ENCODE results near the gene RERE.

Gene RERE

GRCh38 chr1:8796812-8797211 is 20.6 kb downstream of the RERE start:
- H3K9me2 ChIP-seq (replicated peaks; ENCODE audit: insufficient read depth, low read length): no peaks in the 10 kb centered on the region
- H3K27me3 ChIP-seq (ENCODE audit: low read length): no peaks in the 10 kb centered on the region
- H3K4me2 ChIP-seq (ENCODE audit: low read depth, low read length, poor library complexity, severe bottlenecking): no peak overlapping the region
- H3K36me3 ChIP-seq (ENCODE audit: low read length): no peaks in the 10 kb centered on the region
- no peak overlapping the region for H3K9ac ChIP-seq (ENCODE audit: low read length)
- TF ChIP-seq, protein P1, sequence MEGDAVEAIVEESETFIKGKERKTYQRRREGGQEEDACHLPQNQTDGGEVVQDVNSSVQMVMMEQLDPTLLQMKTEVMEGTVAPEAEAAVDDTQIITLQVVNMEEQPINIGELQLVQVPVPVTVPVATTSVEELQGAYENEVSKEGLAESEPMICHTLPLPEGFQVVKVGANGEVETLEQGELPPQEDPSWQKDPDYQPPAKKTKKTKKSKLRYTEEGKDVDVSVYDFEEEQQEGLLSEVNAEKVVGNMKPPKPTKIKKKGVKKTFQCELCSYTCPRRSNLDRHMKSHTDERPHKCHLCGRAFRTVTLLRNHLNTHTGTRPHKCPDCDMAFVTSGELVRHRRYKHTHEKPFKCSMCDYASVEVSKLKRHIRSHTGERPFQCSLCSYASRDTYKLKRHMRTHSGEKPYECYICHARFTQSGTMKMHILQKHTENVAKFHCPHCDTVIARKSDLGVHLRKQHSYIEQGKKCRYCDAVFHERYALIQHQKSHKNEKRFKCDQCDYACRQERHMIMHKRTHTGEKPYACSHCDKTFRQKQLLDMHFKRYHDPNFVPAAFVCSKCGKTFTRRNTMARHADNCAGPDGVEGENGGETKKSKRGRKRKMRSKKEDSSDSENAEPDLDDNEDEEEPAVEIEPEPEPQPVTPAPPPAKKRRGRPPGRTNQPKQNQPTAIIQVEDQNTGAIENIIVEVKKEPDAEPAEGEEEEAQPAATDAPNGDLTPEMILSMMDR (IDR thresholded peaks at IDR 0.05; ENCODE audit: insufficient read depth, low read length, poor library complexity, severe bottlenecking): no peak
- no peak for TF ChIP-seq EZH2phosphoT487 (conservative IDR thresholded peaks at IDR 0.05; ENCODE audit: low read length)
- no peak overlapping the region for H2AFZ ChIP-seq (ENCODE audit: low read depth, low read length, severe bottlenecking)
- no peaks in the 10 kb centered on the region for H3K79me2 ChIP-seq (ENCODE audit: insufficient read depth, low read length)
- H3K27ac ChIP-seq (ENCODE audit: low read depth, low read length): no peak overlapping the region
- H4K20me1 ChIP-seq (ENCODE audit: low read depth, low read length): no peaks in the 10 kb centered on the region
- H3K4me3 ChIP-seq (ENCODE audit: insufficient read depth, low read length, poor library complexity, severe bottlenecking): no peak overlapping the region
- H3F3A ChIP-seq (ENCODE audit: insufficient read depth): no peaks in the 10 kb centered on the region
- no peaks in the 10 kb centered on the region for H3K9me3 ChIP-seq (ENCODE audit: insufficient read depth, low read length)

GRCh38 chr1:8794605-8795004 is 22.8 kb downstream of the RERE start:
- H3K27me3 ChIP-seq (ENCODE audit: low read length): no peaks in the 10 kb centered on the region
- H2AFZ ChIP-seq (ENCODE audit: low read depth, low read length, severe bottlenecking): no peak overlapping the region
- no peaks in the 10 kb centered on the region for H3K9me3 ChIP-seq (ENCODE audit: insufficient read depth, low read length)
- H3K9me2 ChIP-seq (replicated peaks; ENCODE audit: insufficient read depth, low read length): no peaks in the 10 kb centered on the region
- no peak overlapping the region for H3K4me2 ChIP-seq (ENCODE audit: low read depth, low read length, poor library complexity, severe bottlenecking)
- H3F3A ChIP-seq (ENCODE audit: insufficient read depth): no peaks in the 10 kb centered on the region
- no peaks in the 10 kb centered on the region for H4K20me1 ChIP-seq (ENCODE audit: low read depth, low read length)
- no peaks in the 10 kb centered on the region for H3K36me3 ChIP-seq (ENCODE audit: low read length)
- H3K27ac ChIP-seq (ENCODE audit: low read depth, low read length): no peak overlapping the region
- H3K79me2 ChIP-seq (ENCODE audit: insufficient read depth, low read length): no peaks in the 10 kb centered on the region
- TF ChIP-seq, protein P1 (IDR thresholded peaks at IDR 0.05; ENCODE audit: insufficient read depth, low read length, poor library complexity, severe bottlenecking): no peak
- no peak for TF ChIP-seq EZH2phosphoT487 (conservative IDR thresholded peaks at IDR 0.05; ENCODE audit: low read length)
- no peak overlapping the region for H3K4me3 ChIP-seq (ENCODE audit: insufficient read depth, low read length, poor library complexity, severe bottlenecking)
- H3K9ac ChIP-seq (ENCODE audit: low read length): no peak overlapping the region

GRCh38 chr1:8791819-8792218 is 25.6 kb downstream of the RERE start:
- Histone ChIP-seq H3K9me3 (ENCODE audit: insufficient read depth, low read length) (no peaks in the 10 kb centered on the region), H3K9me2 (replicated peaks; ENCODE audit: insufficient read depth, low read length) (no peaks in the 10 kb centered on the region), H3K4me3 (ENCODE audit: insufficient read depth, low read length, poor library complexity, severe bottlenecking) (no peak overlapping the region), H3K27ac (ENCODE audit: low read depth, low read length) (no peak overlapping the region), H4K20me1 (ENCODE audit: low read depth, low read length) (no peaks in the 10 kb centered on the region), H3K27me3 (ENCODE audit: low read length) (no peaks in the 10 kb centered on the region), H3K36me3 (ENCODE audit: low read length) (no peaks in the 10 kb centered on the region), H3K4me2 (ENCODE audit: low read depth, low read length, poor library complexity, severe bottlenecking) (no peak overlapping the region), H2AFZ (ENCODE audit: low read depth, low read length, severe bottlenecking) (no peak overlapping the region), H3F3A (ENCODE audit: insufficient read depth) (no peaks in the 10 kb centered on the region), H3K79me2 (ENCODE audit: insufficient read depth, low read length) (no peaks in the 10 kb centered on the region), H3K9ac (ENCODE audit: low read length) (no peak overlapping the region)
- no peak for TF ChIP-seq EZH2phosphoT487 (conservative IDR thresholded peaks at IDR 0.05; ENCODE audit: low read length)
- TF ChIP-seq, protein P1 (IDR thresholded peaks at IDR 0.05; ENCODE audit: insufficient read depth, low read length, poor library complexity, severe bottlenecking): no peak

Data from SU-DHL-6 (cell line).